Measurements from ENCODE around the gene ITGBL1.

GRCh38 chr13:101579281-101579802 lies 126.9 kb downstream of the ITGBL1 start:
- TF ChIP-seq CTCF (IDR thresholded peaks at IDR 0.05) (no peak), POLR2A (IDR thresholded peaks at IDR 0.05) (no peak)

Measured in Peyer's patch (tissue), 4 donors.